Ishikawa (cell line): ENCODE data around the gene TERT.

Experiments used
- CEBPB ChIP-seq: IDR thresholded peaks from 2 replicates; pipeline ENCODE4 v1.6.1; 2012
- EGR1 ChIP-seq: IDR thresholded peaks from 2 replicates; pipeline ENCODE4 v1.6.1; 2012
- FOXM1 ChIP-seq: IDR thresholded peaks from 2 replicates; pipeline ENCODE4 v1.6.1; 2012; ENCODE audit warnings: low read depth, borderline replicate concordance
- REST ChIP-seq: IDR thresholded peaks from 2 replicates; pipeline ENCODE4 v1.6.1; 2012; ENCODE audit warnings: low read depth, mild to moderate bottlenecking
- TAF1 ChIP-seq: IDR thresholded peaks from 2 replicates; pipeline ENCODE4 v1.6.1; 2012; ENCODE audit warnings: low read depth, mild to moderate bottlenecking
- TCF12 ChIP-seq: IDR thresholded peaks from 2 replicates; pipeline ENCODE4 v1.6.1; 2012; ENCODE audit warnings: low read depth
- TEAD4 ChIP-seq: IDR thresholded peaks from 2 replicates; pipeline ENCODE4 v1.6.1; 2012
- YY1 ChIP-seq: IDR thresholded peaks from 2 replicates; pipeline ENCODE4 v1.6.1; 2012; ENCODE audit warnings: low read depth
- TF ChIP-seq, protein P1 (sequence below): IDR thresholded peaks from 2 replicates; pipeline ENCODE4 v1.6.1; 2012
- TF ChIP-seq, protein P2 (sequence below): IDR thresholded peaks from 2 replicates; pipeline ENCODE4 v1.6.1; 2012

GRCh38 chr5:1282131-1282992, 12.5 kb downstream of the TERT start:
- TF ChIP-seq TAF1: no peak
- TF ChIP-seq, protein P1, sequence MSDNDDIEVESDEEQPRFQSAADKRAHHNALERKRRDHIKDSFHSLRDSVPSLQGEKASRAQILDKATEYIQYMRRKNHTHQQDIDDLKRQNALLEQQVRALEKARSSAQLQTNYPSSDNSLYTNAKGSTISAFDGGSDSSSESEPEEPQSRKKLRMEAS: no peak
- no peak for TF ChIP-seq YY1
- TF ChIP-seq EGR1: no peak
- no peak for TF ChIP-seq FOXM1
- TF ChIP-seq TCF12: no peak
- no peak for TF ChIP-seq CEBPB
- TF ChIP-seq TEAD4: no peak
- TF ChIP-seq, protein P2, sequence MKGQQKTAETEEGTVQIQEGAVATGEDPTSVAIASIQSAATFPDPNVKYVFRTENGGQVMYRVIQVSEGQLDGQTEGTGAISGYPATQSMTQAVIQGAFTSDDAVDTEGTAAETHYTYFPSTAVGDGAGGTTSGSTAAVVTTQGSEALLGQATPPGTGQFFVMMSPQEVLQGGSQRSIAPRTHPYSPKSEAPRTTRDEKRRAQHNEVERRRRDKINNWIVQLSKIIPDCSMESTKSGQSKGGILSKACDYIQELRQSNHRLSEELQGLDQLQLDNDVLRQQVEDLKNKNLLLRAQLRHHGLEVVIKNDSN: no peak
- TF ChIP-seq REST: no peak
